Hematopoietic multipotent progenitor cell treated with erythropoietin and hydrocortisone succinate and interleukin-3 and kit ligand, for 6 days (in vitro differentiated cells): Measurements from ENCODE around the gene HOXB8.

Source experiments
- DNase-seq: peaks from one replicate; pipeline ENCODE4 v3.0.0-alpha.2; 2015

The HOXB8 gene

GRCh38 chr17:48567209-48567608, 47.9 kb downstream of the HOXB8 start:
- DNase-seq: no peak

- DNase-seq: no peak
These were observed 48.4 kb downstream of the HOXB8 start for GRCh38 chr17:48566717-48567116.

- DNase-seq: no peak
These were observed 49.0 kb downstream of the HOXB8 start for GRCh38 chr17:48565925-48566710.

- no peak for DNase-seq
These were observed 50.0 kb downstream of the HOXB8 start for GRCh38 chr17:48565022-48565554.

- no peak for DNase-seq
These were observed 50.7 kb downstream of the HOXB8 start for GRCh38 chr17:48564188-48565021.

DNA sequence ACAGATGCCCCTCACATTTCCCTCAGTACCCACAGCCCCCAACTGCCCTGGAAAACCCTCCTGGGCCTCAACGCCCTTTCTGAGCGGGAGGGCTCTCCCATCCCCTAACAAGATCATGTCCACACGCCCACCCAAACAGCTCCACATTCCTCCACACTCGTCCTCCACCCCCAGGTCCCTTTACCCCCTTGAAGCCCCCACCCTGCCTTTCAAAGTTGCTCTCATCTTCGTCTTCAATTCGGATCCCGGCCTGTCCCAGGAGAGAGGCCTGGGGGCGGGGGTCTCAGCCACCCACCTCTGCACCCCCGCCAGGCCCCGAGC, 51.3 kb downstream of the HOXB8 start:
- DNase-seq: no peak

- no peak for DNase-seq
These were observed 51.7 kb downstream of the HOXB8 start for GRCh38 chr17:48563385-48563838.

GRCh38 chr17:48562934-48563333, 52.2 kb downstream of the HOXB8 start:
- no peak for DNase-seq
